Mesothelial cell of epicardium (in vitro differentiated cells): ENCODE results near the gene TBC1D16. TPM values are rescaled to one million over a fixed set of nuclear protein-coding genes. Genes with fewer than 3 reads are reported as not detected.

ENCODE experiments used
- DNase-seq, 2 experiments: peaks; one replicate each; pipeline ENCODE4 v3.0.0; 2021; ENCODE audit warnings: low spot score in 2 of 2; ENCODE audit not compliant: unreplicated experiment in 2 of 2
- H3K27ac Mint-ChIP-seq: 2 replicates; pipeline ENCODE4 v1.8.0; 2021; ENCODE audit warnings: mixed read lengths
- H3K27me3 Mint-ChIP-seq: 2 replicates; pipeline ENCODE4 v1.8.0; 2021; ENCODE audit warnings: low read depth, mixed read lengths
- H3K36me3 Mint-ChIP-seq: 2 replicates; pipeline ENCODE4 v1.8.0; 2021; ENCODE audit warnings: mixed read lengths
- H3K4me1 Mint-ChIP-seq: 2 replicates; pipeline ENCODE4 v1.8.0; 2021; ENCODE audit warnings: mixed read lengths
- H3K4me3 Mint-ChIP-seq: 2 replicates; pipeline ENCODE4 v1.8.0; 2021; ENCODE audit warnings: mild to moderate bottlenecking, moderate library complexity, mixed read lengths
- H3K9me3 Mint-ChIP-seq: 2 replicates; pipeline ENCODE4 v1.8.0; 2021; ENCODE audit warnings: mixed read lengths
- total RNA-seq: library from RNA; stranded (reverse); gene quantifications from 3 replicates; pipeline ENCODE4 v1.2.1, GENCODE V29; 2021
- TF ChIP-seq, protein P1 (sequence below): fragments of 200-600 bp; sonication (generic); IDR thresholded peaks from one replicate; pipeline ENCODE4 v1.5.0; 2021; ENCODE audit warnings: antibody characterized with exemption; ENCODE audit not compliant: unreplicated experiment

The TBC1D16 gene
- total RNA-seq, 1 donor from 2014 or later: 76.0 TPM

DNA sequence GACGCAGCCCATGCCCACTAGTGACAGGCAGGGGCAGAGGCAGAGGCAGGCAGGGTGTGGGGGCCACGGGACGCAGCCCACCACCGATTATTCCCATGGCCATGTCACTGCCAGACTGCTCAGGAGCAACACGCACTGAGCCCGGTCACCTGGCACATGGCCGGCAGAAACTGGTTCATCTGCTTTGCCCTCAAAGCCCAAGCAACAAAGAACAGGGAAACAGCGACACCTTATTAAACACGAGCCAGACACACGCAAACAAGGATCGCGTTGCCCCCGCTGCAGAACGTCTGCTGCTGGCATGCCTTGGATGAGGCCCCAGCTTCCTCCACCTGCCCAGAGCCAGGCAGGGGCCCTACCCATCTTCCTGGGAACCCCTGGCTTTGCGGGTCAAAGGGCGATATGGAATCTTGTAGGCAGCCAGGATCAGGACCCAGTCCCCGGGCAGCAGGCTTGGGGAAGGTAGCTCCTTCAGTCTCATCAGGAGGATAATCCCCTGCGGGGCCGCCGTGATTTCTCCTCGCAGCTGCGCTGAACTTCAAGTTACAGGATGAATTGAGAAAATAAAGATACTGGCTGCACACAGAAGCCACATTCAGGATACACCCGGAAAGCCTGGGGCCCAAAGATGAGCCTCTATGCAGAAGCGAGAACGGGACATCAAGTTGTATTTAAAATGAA, 4.8 kb downstream of the TBC1D16 start:
- Mint-ChIP-seq H3K9me3 (no peaks in the 10 kb centered on the region), H3K27me3 (no peaks in the 10 kb centered on the region), H3K4me1 (peaks cover 23% of the 10 kb centered on the region), H3K27ac (no peak overlapping the region), H3K36me3 (no peaks in the 10 kb centered on the region), H3K4me3 (no peak overlapping the region)
- TF ChIP-seq, protein P1, sequence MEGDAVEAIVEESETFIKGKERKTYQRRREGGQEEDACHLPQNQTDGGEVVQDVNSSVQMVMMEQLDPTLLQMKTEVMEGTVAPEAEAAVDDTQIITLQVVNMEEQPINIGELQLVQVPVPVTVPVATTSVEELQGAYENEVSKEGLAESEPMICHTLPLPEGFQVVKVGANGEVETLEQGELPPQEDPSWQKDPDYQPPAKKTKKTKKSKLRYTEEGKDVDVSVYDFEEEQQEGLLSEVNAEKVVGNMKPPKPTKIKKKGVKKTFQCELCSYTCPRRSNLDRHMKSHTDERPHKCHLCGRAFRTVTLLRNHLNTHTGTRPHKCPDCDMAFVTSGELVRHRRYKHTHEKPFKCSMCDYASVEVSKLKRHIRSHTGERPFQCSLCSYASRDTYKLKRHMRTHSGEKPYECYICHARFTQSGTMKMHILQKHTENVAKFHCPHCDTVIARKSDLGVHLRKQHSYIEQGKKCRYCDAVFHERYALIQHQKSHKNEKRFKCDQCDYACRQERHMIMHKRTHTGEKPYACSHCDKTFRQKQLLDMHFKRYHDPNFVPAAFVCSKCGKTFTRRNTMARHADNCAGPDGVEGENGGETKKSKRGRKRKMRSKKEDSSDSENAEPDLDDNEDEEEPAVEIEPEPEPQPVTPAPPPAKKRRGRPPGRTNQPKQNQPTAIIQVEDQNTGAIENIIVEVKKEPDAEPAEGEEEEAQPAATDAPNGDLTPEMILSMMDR: no peak
- no peak for DNase-seq

DNA sequence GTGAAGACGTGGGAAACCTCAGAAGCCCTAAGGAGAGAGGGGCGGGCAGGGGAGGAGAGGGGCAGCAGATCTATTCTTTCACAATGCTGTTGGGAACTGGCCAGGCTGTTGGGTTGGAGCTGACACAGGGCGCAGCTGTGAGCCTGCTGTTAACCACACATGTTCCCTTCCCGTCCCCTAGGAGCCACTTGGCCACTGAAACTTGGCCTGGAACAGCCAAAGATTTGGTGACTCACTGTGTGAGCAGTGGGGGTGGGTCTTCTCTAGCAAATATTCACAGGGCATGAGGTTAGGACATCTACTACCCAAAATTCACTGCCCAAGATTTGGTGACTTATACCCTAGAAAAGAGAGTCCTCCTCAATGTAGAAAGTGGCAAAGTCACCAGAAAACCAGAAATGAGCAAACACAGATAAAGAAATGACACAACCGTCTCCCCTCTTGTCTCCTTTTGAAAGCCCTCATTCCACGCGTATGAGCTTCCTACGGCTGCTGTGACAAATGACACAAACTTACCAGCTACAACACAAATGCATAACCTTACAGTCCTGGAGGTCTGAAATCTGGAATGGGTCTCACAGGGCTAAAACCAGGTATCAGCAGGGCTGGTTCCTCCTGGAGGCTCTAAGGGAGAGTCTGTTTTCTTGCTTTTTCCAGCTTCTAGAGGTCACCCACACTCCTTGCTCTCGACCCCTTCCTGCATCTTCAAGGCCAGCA, 6.3 kb downstream of the TBC1D16 start:
- Mint-ChIP-seq H3K27me3 (no peaks in the 10 kb centered on the region), H3K36me3 (no peaks in the 10 kb centered on the region), H3K4me3 (no peak overlapping the region), H3K27ac (peak overlapping the region; percentile 70), H3K9me3 (no peaks in the 10 kb centered on the region), H3K4me1 (peaks cover 17% of the 10 kb centered on the region)
- no peak for DNase-seq
- TF ChIP-seq, protein P1: no peak

DNA sequence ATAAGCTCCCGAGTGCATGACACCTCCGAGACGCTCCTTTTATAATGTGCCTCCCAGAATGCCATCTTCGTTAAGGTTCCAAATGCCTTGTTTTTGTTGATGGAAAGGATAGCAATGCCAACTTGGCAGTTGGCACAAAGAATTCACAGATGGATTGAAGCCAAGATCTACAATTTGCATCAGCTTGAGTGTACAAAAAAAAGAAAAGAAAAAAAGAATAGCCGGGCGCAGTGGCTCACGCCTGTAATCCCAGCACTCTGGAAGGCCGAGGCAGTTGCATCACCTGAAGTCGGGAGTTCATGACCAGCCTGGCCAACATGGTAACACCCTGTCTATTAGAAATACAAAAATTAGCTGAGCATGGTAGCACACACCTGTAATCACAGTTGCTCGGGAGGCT, 7.6 kb downstream of the TBC1D16 start:
- Mint-ChIP-seq H3K27ac (no peak overlapping the region), H3K4me1 (peaks cover 14% of the 10 kb centered on the region), H3K27me3 (no peaks in the 10 kb centered on the region)

DNA sequence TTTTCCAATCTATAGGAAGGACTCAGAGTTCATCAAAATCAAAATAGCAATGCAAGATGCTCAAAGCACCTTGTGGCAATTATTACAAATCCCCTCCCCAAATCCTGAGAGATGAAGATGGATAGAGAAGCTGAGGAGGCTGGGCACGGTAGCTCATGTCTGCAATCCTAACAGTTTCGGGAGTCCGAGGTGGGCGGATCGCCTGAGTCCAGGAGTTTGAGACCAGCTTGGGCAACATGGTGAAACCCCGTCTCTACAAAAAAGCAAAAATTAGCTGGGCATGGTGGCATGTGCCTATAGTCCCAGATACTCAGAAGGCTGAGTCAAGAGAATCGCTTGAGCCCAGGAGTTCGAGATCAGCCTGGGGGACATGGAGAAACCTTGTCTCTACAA, 8.6 kb downstream of the TBC1D16 start:
- H3K27ac Mint-ChIP-seq: no peak overlapping the region
- H3K36me3 Mint-ChIP-seq: peaks cover 3% of the 10 kb centered on the region
- H3K9me3 Mint-ChIP-seq: no peaks in the 10 kb centered on the region
- H3K4me1 Mint-ChIP-seq: peaks cover 5% of the 10 kb centered on the region
- TF ChIP-seq, protein P1: no peak
- H3K4me3 Mint-ChIP-seq: no peak overlapping the region
- no peak for DNase-seq
- no peaks in the 10 kb centered on the region for H3K27me3 Mint-ChIP-seq

More for the DNA sequence above, 7.6 kb downstream of the TBC1D16 start:
- no peak overlapping the region for H3K4me3 Mint-ChIP-seq
- no peak for DNase-seq
- TF ChIP-seq, protein P1: no peak
- H3K36me3 Mint-ChIP-seq: peaks cover 1% of the 10 kb centered on the region
- no peaks in the 10 kb centered on the region for H3K9me3 Mint-ChIP-seq

DNA sequence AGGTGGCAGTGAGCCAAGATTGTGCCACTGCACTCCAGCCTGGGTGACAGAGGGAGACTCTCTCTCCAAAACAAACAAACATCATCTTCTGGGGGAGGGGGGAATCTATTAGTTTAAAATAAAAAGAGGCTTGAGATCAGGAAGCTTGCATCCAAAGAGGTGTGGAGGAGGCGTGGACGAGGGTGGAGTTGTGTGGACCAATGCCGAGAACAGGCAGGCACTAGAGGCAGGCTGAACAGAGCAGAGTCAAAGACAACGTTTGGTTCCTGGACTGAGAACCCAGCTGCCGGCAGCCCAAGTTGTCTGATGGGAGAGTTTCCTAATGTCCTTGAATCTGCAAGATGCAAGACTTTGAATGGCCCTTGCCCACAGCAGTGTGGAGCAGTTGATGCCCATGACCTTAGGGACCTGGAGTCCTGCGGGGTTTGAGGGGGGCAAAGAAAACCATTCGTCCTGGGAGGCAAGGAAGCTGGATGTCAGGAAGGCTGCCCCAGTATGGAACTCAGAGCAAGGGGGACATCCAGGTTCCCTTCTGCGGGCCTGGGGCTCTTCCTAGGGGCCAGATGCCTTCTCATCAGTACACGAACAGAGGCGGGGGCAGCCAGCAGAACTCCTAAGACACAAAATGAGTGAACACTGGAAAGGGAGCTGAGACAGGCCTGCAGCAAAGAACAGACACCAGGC, 9.2 kb downstream of the TBC1D16 start:
- no peaks in the 10 kb centered on the region for H3K27me3 Mint-ChIP-seq
- TF ChIP-seq, protein P1: no peak
- H3K27ac Mint-ChIP-seq: no peak overlapping the region
- H3K36me3 Mint-ChIP-seq: peaks cover 3% of the 10 kb centered on the region
- no peak for DNase-seq
- H3K4me1 Mint-ChIP-seq: peaks cover 3% of the 10 kb centered on the region
- peaks cover 3% of the 10 kb centered on the region for H3K9me3 Mint-ChIP-seq
- no peak overlapping the region for H3K4me3 Mint-ChIP-seq
